GM10248 (cell line): ENCODE measurements around the gene AKAP12.

Experiments used
- CTCF ChIA-PET: fragments of 300-600 bp; sonication (Branson Sonifier 250); formaldehyde crosslinking; extraction: SDS; loops from one replicate; lab custom pipeline; 2021; ENCODE audit warnings: antibody characterized with exemption; lab: Yijun Ruan, JAX
- POLR2A ChIA-PET: fragments of 350-650 bp; sonication (Branson Sonifier 250); formaldehyde crosslinking; extraction: SDS; loops from one replicate; lab custom pipeline; 2020; ENCODE audit warnings: antibody characterized with exemption; lab: Yijun Ruan, JAX
- DNase-seq: peaks from one replicate; pipeline ENCODE4 v3.0.0; 2012; ENCODE audit errors: extremely low spot score
- TF ChIP-seq, protein P1 (sequence below): IDR thresholded peaks from 2 replicates; pipeline ENCODE4 v1.5.1; 2012; ENCODE audit warnings: mild to moderate bottlenecking, low read depth; ENCODE audit errors: extremely low read depth, missing control alignments, control extremely low read depth

Gene AKAP12

GRCh38 chr6:151265282-151265681 is 25.5 kb downstream of the AKAP12 start:
- no peak for DNase-seq
- ChIA-PET POLR2A (no interaction called here), CTCF (interaction anchor here (0.6 to 1.2 kb wide), 3 partner anchors 10 to 30 kb away, joined by 3 to 4 read pairs (median 3); no protein-coding TSS in a partner anchor)
- TF ChIP-seq, protein P1, sequence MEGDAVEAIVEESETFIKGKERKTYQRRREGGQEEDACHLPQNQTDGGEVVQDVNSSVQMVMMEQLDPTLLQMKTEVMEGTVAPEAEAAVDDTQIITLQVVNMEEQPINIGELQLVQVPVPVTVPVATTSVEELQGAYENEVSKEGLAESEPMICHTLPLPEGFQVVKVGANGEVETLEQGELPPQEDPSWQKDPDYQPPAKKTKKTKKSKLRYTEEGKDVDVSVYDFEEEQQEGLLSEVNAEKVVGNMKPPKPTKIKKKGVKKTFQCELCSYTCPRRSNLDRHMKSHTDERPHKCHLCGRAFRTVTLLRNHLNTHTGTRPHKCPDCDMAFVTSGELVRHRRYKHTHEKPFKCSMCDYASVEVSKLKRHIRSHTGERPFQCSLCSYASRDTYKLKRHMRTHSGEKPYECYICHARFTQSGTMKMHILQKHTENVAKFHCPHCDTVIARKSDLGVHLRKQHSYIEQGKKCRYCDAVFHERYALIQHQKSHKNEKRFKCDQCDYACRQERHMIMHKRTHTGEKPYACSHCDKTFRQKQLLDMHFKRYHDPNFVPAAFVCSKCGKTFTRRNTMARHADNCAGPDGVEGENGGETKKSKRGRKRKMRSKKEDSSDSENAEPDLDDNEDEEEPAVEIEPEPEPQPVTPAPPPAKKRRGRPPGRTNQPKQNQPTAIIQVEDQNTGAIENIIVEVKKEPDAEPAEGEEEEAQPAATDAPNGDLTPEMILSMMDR = no peak

DNA sequence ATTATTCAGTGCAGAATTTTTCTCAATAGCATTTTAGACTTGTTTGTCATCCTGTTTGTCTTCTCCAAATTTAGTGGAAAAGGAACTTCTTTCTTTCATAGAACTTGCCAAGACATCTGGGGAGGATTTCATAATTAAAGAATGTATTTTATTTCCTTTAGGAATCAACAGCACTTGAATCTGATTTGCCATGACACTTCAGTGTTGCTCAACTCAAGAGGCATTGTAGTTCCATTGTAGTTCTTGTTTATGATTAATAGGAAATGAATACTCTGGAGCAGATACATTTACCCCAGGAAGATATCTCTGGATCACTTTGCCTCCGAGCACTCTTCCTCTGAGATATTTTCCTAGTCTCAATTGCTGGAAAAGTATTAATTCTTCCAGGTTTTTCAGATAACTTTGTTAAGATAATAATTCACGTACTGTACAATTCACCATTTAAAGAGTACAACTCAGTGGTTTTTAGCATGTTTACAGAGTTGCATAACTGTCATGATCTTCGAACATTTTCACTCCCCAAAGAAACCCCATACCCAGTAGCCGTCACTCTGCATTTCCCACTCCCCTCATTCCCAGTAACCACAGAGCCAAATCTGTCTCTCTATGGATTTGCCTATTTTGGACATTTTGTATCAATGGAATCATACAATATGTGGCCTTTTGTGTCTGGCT is 29.7 kb downstream of the AKAP12 start:
- no peak for DNase-seq

GRCh38 chr6:151275121-151275520 is 35.4 kb downstream of the AKAP12 start:
- ChIA-PET POLR2A (no interaction called here), CTCF (no interaction called here)
- TF ChIP-seq, protein P1 = no peak
- DNase-seq = no peak

More for the DNA sequence above, 29.7 kb downstream of the AKAP12 start:
- POLR2A ChIA-PET = no interaction called here
- CTCF ChIA-PET = no interaction called here
- TF ChIP-seq, protein P1 = no peak

DNA sequence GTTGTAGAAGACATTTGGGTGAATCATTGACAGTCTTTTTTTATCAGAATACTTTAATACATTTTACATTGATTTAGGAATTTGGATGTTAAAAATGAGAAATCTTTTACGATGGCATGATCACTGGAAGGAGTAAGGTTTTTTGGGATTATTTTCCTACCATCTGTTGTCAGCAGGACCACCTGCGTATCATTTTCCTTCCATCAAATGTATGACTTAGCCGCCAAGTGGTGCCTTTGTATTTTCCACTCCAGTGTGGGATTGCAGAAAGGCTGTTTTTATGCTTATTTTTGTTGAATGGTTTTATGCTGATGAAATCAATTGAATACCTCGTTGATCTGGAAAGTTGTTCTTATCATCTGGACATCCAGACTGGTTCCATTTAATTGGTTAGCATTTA is 35.8 kb downstream of the AKAP12 start:
- no peak for DNase-seq
- TF ChIP-seq, protein P1 = no peak
- ChIA-PET POLR2A (no interaction called here), CTCF (no interaction called here)

DNA sequence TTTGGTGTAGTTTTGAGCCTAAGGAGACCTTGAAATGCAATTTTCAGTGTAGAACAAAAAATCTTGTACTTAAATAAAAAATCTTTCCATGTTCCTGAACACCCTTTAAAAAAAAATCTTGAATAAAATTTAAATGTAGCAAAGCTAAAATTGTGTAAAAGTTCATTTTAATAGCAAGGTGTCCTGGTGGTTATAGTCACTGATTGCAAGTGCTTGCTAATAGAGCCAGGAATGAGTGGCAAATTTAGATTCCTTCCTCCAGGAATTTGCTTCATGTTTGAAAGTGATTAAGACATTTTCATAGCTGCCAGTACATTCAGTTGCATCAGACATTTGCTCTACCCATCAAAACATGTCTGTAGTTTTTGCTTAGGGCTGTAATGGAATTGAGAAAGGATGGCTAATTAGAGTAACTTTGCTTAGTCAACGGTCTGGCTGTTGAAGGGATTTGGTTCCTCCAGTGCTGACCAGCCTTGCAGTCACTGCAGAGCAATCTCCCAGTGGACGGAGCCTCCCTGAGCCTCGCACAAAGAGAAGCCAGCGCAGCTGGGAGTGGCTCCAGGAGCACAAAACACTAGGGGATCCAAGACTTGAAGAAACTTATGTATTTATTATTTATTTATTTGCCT is 36.5 kb downstream of the AKAP12 start:
- TF ChIP-seq, protein P1 = no peak
- CTCF ChIA-PET = no interaction called here
- POLR2A ChIA-PET = no interaction called here
- DNase-seq = no peak

GRCh38 chr6:151279891-151280290 is 40.1 kb downstream of the AKAP12 start:
- ChIA-PET POLR2A (no interaction called here), CTCF (no interaction called here)
- TF ChIP-seq, protein P1 = no peak
- DNase-seq = no peak
